NCI-H510A treated with DMSO at 0.1 percent for 48 hours (cell line): ENCODE measurements around the gene ASCC2.

Experiments
- DNase-seq: peaks from one replicate; lab custom pipeline; 2025; lab: John Stamatoyannopoulos, UW

ASCC2 gene

GRCh38 chr22:29787371-29787980 is 50.6 kb downstream of the ASCC2 start:
- peak; percentile 37 for DNase-seq

GRCh38 chr22:29786031-29786430 is 52.0 kb downstream of the ASCC2 start:
- DNase-seq, result no peak

GRCh38 chr22:29784451-29785361 is 53.4 kb downstream of the ASCC2 start:
- DNase-seq, result no peak

GRCh38 chr22:29782061-29782845 is 55.8 kb downstream of the ASCC2 start:
- no peak for DNase-seq

GRCh38 chr22:29780748-29781676 is 57.1 kb downstream of the ASCC2 start:
- DNase-seq, result no peak

- DNase-seq, result no peak
These were observed 57.9 kb downstream of the ASCC2 start for GRCh38 chr22:29780220-29780619.

- no peak for DNase-seq
These were observed 64.8 kb downstream of the ASCC2 start for GRCh38 chr22:29773233-29773632.

- DNase-seq, result no peak
These were observed 65.9 kb downstream of the ASCC2 start for GRCh38 chr22:29772170-29772641.

- no peak for DNase-seq
These were observed 68.3 kb downstream of the ASCC2 start for GRCh38 chr22:29769723-29770321.

- no peak for DNase-seq
These were observed 69.9 kb downstream of the ASCC2 start for GRCh38 chr22:29768052-29768693.

GRCh38 chr22:29767171-29768051 is 70.7 kb downstream of the ASCC2 start, which contains the start of gene UQCR10:
UQCR10 (plus strand) TSS chr22:29767369; CDS start chr22:29767399, 30 bp downstream.
- peak; percentile 88 for DNase-seq

- DNase-seq, result peak; percentile 90
These were observed 71.4 kb downstream of the ASCC2 start, which contains the start of gene ZMAT5 for GRCh38 chr22:29766632-29767170. ZMAT5 (minus strand) TSS chr22:29767007; CDS start chr22:29748544, 18,463 bp downstream.

- DNase-seq, result no peak
These were observed 72.0 kb downstream of the ASCC2 start for GRCh38 chr22:29765905-29766631.

GRCh38 chr22:29762263-29762662 is 75.8 kb downstream of the ASCC2 start:
- DNase-seq, result peak; percentile 67

- DNase-seq, result no peak
These were observed 79.1 kb downstream of the ASCC2 start for GRCh38 chr22:29758959-29759358.

GRCh38 chr22:29758068-29758622 is 79.9 kb downstream of the ASCC2 start:
- DNase-seq, result no peak

GRCh38 chr22:29757096-29757495 is 81.0 kb downstream of the ASCC2 start:
- no peak for DNase-seq

- DNase-seq, result no peak
These were observed 81.7 kb downstream of the ASCC2 start for GRCh38 chr22:29756341-29756740.
